Measurements from ENCODE around the gene TEX19.
"Not testable (repeated sequence)": the region's sequence is repeated elsewhere in the genome, so short reads cannot be mapped to it uniquely, and the experiment has no call there.

The TEX19 gene

DNA sequence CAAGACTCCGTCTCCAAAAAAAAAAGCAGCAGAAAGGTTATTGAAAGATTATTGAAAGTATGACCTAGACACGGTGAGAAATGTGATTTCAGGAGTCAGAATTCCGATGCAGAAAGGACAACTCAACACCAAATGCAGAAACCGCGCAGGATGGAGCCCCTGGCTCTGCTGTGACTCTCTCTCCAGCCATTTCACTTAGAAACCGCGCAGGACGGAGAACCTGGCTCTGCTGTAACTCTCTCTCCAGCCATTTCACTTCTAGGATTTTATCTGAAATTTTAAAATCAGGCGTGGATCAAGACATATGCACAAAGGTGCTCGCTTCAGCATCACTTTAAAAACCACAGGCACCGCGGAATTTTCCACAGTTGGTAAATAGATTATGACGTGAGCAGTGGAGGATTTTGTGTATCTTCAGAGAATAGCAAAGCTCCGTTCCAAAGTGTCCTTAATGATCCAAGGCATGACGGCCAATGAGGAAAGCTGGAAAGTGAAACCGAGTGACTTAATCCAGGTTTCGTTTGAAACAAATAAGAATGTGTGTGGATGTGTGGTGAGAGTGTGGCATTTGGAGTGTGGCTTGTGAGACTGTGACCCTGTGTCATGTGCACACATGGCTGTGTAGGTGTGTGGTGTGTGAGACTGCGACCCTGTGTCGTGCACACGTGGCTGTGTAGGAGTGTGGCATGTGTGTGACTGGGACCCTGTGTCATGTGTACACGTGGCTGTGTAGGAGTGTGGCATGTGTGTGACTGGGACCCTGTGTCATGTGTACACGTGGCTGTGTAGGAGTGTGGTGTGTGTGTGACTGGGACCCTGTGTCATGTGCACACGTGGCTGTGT, 22.0 kb downstream of the TEX19 start:
- ATAC-seq = peak; percentile 54

DNA sequence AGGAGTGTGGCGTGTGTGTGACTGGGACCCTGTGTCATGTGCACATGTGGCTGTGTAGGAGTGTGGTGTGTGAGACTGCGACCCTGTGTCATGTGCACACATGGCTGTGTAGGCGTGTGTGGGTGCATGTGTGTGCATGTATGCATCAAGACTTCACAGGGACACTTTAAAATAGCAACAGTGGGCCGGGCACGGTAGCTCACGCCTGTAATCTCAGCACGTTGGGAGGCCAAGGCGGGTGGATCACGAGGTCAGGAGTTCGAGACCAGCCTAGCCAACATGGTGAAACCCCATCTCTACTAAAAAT, 22.6 kb downstream of the TEX19 start:
- not testable (repeated sequence) for ATAC-seq

More for the DNA sequence above, 22.0 kb downstream of the TEX19 start:
- TF ChIP-seq ESRRG (CRISPR knock-in tag; IDR thresholded peaks at IDR 0.05) (no peak), ZNF565 (CRISPR knock-in tag; conservative IDR thresholded peaks at IDR 0.05; ENCODE audit: low read depth) (no peak), BACH2 (CRISPR knock-in tag; IDR thresholded peaks at IDR 0.05; ENCODE audit: borderline replicate concordance) (no peak), OSR1 (CRISPR knock-in tag; IDR thresholded peaks at IDR 0.05) (no peak), CSDC2 (CRISPR knock-in tag; IDR thresholded peaks at IDR 0.05) (no peak), PPARA (CRISPR knock-in tag; IDR thresholded peaks at IDR 0.05; ENCODE audit: borderline replicate concordance) (no peak), SNAI2 (CRISPR knock-in tag; IDR thresholded peaks at IDR 0.05) (no peak), ZFP30 (CRISPR knock-in tag; IDR thresholded peaks at IDR 0.05) (no peak), ZNF70 (CRISPR knock-in tag; IDR thresholded peaks at IDR 0.05) (no peak), ZFP3 (CRISPR knock-in tag; IDR thresholded peaks at IDR 0.05) (no peak), RARB (CRISPR knock-in tag; IDR thresholded peaks at IDR 0.05) (no peak), GLIS3 (CRISPR knock-in tag; IDR thresholded peaks at IDR 0.05) (no peak), ISL1 (CRISPR knock-in tag; IDR thresholded peaks at IDR 0.05) (no peak), ZNF8 (CRISPR knock-in tag; IDR thresholded peaks at IDR 0.05) (no peak), TOX (CRISPR knock-in tag; IDR thresholded peaks at IDR 0.05; ENCODE audit: borderline replicate concordance) (no peak)
- TF ChIP-seq, protein P1, sequence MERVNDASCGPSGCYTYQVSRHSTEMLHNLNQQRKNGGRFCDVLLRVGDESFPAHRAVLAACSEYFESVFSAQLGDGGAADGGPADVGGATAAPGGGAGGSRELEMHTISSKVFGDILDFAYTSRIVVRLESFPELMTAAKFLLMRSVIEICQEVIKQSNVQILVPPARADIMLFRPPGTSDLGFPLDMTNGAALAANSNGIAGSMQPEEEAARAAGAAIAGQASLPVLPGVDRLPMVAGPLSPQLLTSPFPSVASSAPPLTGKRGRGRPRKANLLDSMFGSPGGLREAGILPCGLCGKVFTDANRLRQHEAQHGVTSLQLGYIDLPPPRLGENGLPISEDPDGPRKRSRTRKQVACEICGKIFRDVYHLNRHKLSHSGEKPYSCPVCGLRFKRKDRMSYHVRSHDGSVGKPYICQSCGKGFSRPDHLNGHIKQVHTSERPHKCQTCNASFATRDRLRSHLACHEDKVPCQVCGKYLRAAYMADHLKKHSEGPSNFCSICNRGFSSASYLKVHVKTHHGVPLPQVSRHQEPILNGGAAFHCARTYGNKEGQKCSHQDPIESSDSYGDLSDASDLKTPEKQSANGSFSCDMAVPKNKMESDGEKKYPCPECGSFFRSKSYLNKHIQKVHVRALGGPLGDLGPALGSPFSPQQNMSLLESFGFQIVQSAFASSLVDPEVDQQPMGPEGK (CRISPR knock-in tag; IDR thresholded peaks at IDR 0.05; ENCODE audit: borderline replicate concordance) = no peak
- TF ChIP-seq, protein P2, sequence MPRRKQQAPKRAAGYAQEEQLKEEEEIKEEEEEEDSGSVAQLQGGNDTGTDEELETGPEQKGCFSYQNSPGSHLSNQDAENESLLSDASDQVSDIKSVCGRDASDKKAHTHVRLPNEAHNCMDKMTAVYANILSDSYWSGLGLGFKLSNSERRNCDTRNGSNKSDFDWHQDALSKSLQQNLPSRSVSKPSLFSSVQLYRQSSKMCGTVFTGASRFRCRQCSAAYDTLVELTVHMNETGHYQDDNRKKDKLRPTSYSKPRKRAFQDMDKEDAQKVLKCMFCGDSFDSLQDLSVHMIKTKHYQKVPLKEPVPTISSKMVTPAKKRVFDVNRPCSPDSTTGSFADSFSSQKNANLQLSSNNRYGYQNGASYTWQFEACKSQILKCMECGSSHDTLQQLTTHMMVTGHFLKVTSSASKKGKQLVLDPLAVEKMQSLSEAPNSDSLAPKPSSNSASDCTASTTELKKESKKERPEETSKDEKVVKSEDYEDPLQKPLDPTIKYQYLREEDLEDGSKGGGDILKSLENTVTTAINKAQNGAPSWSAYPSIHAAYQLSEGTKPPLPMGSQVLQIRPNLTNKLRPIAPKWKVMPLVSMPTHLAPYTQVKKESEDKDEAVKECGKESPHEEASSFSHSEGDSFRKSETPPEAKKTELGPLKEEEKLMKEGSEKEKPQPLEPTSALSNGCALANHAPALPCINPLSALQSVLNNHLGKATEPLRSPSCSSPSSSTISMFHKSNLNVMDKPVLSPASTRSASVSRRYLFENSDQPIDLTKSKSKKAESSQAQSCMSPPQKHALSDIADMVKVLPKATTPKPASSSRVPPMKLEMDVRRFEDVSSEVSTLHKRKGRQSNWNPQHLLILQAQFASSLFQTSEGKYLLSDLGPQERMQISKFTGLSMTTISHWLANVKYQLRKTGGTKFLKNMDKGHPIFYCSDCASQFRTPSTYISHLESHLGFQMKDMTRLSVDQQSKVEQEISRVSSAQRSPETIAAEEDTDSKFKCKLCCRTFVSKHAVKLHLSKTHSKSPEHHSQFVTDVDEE (CRISPR knock-in tag; IDR thresholded peaks at IDR 0.05) = no peak

DNA sequence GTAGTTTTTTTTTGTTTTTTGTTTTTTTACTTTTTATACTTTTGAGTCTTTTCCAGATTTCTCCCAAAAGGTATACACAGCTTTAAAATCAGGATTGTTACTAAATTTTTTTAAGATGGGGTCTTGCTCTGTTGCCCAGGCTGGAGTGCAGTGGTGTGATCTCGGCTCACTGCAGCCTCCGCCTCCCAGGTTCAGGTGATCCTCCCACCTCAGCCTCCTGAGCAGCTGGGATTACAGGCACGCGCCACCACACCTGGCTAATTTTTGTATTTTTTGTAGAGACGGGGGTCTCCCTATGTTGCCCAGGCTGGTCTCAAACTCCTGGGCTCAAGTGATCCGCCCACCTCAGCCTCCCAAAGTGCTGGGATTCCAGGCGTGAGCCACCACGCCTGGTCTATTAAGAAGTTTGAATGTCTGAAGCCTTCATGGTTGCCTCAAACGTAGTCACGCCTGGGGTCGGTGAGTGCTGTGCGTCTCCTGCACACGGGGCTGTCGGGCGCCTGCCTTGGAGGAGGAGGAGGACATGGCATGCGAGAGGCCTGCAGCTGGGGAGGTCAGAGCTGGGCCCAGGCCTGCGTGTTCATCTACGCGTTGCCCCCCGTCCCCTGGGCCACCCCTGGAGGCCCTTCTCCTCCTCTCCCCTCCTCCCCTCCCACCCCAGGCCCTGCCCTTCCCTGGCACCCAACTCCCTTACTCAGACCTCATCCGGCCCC, 23.3 kb downstream of the TEX19 start:
- not testable (repeated sequence) for ATAC-seq

DNA sequence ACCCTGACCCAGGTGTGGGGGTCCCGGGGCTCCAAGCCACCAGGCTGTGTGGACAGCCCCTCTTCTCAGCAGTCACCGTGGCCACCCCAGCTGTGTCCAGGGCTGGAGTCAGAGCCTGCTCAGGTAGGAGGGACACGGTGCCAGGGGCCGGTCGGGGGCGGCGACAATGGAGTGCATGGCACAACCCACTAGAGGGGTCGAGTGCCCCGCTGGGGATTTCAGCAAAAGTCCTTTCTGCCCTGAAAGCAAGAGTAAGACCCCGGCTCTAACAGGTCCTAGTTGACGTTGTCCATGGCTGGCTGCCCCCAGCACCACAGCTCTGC, 23.8 kb downstream of the TEX19 start:
- no peak for ATAC-seq
- no peak for TF ChIP-seq CSDC2 (CRISPR knock-in tag; IDR thresholded peaks at IDR 0.05)
- TF ChIP-seq OSR1 (CRISPR knock-in tag; IDR thresholded peaks at IDR 0.05) = no peak
- TF ChIP-seq, protein P3, sequence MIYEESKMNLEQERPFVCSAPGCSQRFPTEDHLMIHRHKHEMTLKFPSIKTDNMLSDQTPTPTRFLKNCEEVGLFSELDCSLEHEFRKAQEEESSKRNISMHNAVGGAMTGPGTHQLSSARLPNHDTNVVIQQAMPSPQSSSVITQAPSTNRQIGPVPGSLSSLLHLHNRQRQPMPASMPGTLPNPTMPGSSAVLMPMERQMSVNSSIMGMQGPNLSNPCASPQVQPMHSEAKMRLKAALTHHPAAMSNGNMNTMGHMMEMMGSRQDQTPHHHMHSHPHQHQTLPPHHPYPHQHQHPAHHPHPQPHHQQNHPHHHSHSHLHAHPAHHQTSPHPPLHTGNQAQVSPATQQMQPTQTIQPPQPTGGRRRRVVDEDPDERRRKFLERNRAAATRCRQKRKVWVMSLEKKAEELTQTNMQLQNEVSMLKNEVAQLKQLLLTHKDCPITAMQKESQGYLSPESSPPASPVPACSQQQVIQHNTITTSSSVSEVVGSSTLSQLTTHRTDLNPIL (CRISPR knock-in tag; IDR thresholded peaks at IDR 0.05; ENCODE audit: low read depth) = no peak
- TF ChIP-seq, protein P2 (CRISPR knock-in tag; IDR thresholded peaks at IDR 0.05) = no peak
- TF ChIP-seq, protein P4, sequence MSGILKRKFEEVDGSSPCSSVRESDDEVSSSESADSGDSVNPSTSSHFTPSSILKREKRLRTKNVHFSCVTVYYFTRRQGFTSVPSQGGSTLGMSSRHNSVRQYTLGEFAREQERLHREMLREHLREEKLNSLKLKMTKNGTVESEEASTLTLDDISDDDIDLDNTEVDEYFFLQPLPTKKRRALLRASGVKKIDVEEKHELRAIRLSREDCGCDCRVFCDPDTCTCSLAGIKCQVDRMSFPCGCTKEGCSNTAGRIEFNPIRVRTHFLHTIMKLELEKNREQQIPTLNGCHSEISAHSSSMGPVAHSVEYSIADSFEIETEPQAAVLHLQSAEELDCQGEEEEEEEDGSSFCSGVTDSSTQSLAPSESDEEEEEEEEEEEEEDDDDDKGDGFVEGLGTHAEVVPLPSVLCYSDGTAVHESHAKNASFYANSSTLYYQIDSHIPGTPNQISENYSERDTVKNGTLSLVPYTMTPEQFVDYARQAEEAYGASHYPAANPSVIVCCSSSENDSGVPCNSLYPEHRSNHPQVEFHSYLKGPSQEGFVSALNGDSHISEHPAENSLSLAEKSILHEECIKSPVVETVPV (CRISPR knock-in tag; IDR thresholded peaks at IDR 0.05) = no peak
- TF ChIP-seq ZNF70 (CRISPR knock-in tag; IDR thresholded peaks at IDR 0.05) = no peak
- TF ChIP-seq TCF4 (CRISPR knock-in tag; IDR thresholded peaks at IDR 0.05; ENCODE audit: borderline replicate concordance) = no peak
- no peak for TF ChIP-seq ZC3H10 (CRISPR knock-in tag; IDR thresholded peaks at IDR 0.05)
- TF ChIP-seq, protein P5, sequence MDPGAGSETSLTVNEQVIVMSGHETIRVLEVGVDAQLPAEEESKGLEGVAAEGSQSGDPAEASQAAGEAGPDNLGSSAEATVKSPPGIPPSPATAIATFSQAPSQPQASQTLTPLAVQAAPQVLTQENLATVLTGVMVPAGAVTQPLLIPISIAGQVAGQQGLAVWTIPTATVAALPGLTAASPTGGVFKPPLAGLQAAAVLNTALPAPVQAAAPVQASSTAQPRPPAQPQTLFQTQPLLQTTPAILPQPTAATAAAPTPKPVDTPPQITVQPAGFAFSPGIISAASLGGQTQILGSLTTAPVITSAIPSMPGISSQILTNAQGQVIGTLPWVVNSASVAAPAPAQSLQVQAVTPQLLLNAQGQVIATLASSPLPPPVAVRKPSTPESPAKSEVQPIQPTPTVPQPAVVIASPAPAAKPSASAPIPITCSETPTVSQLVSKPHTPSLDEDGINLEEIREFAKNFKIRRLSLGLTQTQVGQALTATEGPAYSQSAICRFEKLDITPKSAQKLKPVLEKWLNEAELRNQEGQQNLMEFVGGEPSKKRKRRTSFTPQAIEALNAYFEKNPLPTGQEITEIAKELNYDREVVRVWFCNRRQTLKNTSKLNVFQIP (CRISPR knock-in tag; IDR thresholded peaks at IDR 0.05; ENCODE audit: borderline replicate concordance, low read depth) = no peak
- no peak for TF ChIP-seq ARNTL (CRISPR knock-in tag; IDR thresholded peaks at IDR 0.05; ENCODE audit: borderline replicate concordance, low read depth)
- no peak for TF ChIP-seq TOX (CRISPR knock-in tag; IDR thresholded peaks at IDR 0.05; ENCODE audit: borderline replicate concordance)
- TF ChIP-seq ZFP3 (CRISPR knock-in tag; IDR thresholded peaks at IDR 0.05) = no peak
- TF ChIP-seq ESRRG (CRISPR knock-in tag; IDR thresholded peaks at IDR 0.05) = no peak
- TF ChIP-seq SNAI2 (CRISPR knock-in tag; IDR thresholded peaks at IDR 0.05) = no peak
- no peak for TF ChIP-seq BACH2 (CRISPR knock-in tag; IDR thresholded peaks at IDR 0.05; ENCODE audit: borderline replicate concordance)
- no peak for TF ChIP-seq RARB (CRISPR knock-in tag; IDR thresholded peaks at IDR 0.05)
- TF ChIP-seq ZNF8 (CRISPR knock-in tag; IDR thresholded peaks at IDR 0.05) = no peak

Measured in SK-N-SH treated with all-trans-retinoic acid at 6 μM for 48 hours (cell line).